MCF 10A (cell line): ENCODE data around the gene LTBP3. TPM values are rescaled to one million over a fixed set of nuclear protein-coding genes. Genes with fewer than 3 reads are reported as not detected.

Source experiments
- BruUV-seq: library from RNA; stranded (reverse); fragments of 400-500 nt; replicated peaks from 2 replicates; lab custom pipeline; 2021; lab: Mats Ljungman, UMichigan
- CTCF ChIA-PET: fragments of 300-600 bp; sonication (Branson Sonifier 250); formaldehyde crosslinking; extraction: SDS; loops from one replicate; lab custom pipeline; 2021; ENCODE audit warnings: antibody characterized with exemption, inconsistent platforms; lab: Yijun Ruan, JAX
- POLR2A ChIA-PET: fragments of 300-600, 350-650 bp; sonication (Branson Sonifier 250); formaldehyde crosslinking; extraction: SDS; loops from one replicate; lab custom pipeline; 2020; ENCODE audit warnings: antibody characterized with exemption, inconsistent platforms; lab: Yijun Ruan, JAX
- DNase-seq: peaks from one replicate; pipeline ENCODE4 v3.0.0-alpha.2; 2018; ENCODE audit not compliant: unreplicated experiment
- H3K27ac Mint-ChIP-seq: one replicate; pipeline ENCODE4 v1.8.0; 2022; ENCODE audit warnings: mild to moderate bottlenecking, low read depth, mixed read lengths; ENCODE audit not compliant: unreplicated experiment
- H3K27me3 Mint-ChIP-seq: one replicate; pipeline ENCODE4 v1.8.0; 2022; ENCODE audit warnings: mixed read lengths; ENCODE audit not compliant: insufficient read depth, unreplicated experiment
- H3K36me3 Mint-ChIP-seq: one replicate; pipeline ENCODE4 v1.8.0; 2022; ENCODE audit warnings: mild to moderate bottlenecking, moderate library complexity, mixed read lengths; ENCODE audit not compliant: insufficient read depth, unreplicated experiment
- H3K4me1 Mint-ChIP-seq: one replicate; pipeline ENCODE4 v1.8.0; 2022; ENCODE audit warnings: mixed read lengths; ENCODE audit not compliant: insufficient read depth, unreplicated experiment
- H3K4me3 Mint-ChIP-seq: one replicate; pipeline ENCODE4 v1.8.0; 2022; ENCODE audit warnings: mild to moderate bottlenecking, moderate library complexity, mixed read lengths; ENCODE audit not compliant: unreplicated experiment
- H3K9me3 Mint-ChIP-seq: one replicate; pipeline ENCODE4 v1.8.0; 2022; ENCODE audit warnings: mixed read lengths; ENCODE audit not compliant: unreplicated experiment
- CTCF ChIP-seq: fragments of 200-600 bp; IDR thresholded peaks from one replicate; pipeline ENCODE4 v1.8.0; 2022; ENCODE audit warnings: antibody characterized with exemption, mild to moderate bottlenecking; ENCODE audit not compliant: unreplicated experiment
- intact Hi-C: fragments of 100-400 bp; cut with micrococcal nuclease; formaldehyde crosslinking; loops from 2 replicates; pipeline ENCODE4 v1.14.1; 2022
- total RNA-seq: library from RNA; stranded (reverse); gene quantifications from 2 replicates; pipeline ENCODE4 v1.2.3, GENCODE V29; 2022

Gene LTBP3
- total RNA-seq, 1 experiment from 2014 or later = 10.6 TPM

GRCh38 chr11:65574811-65575567, 16.8 kb upstream of the LTBP3 start:
- peaks cover 40% of the 10 kb centered on the region for H3K4me1 Mint-ChIP-seq

GRCh38 chr11:65574109-65574810, 16.1 kb upstream of the LTBP3 start:
- intact Hi-C loops = loop anchor here (1.0 kb wide), 1 partner anchor 14 kb away; no protein-coding TSS in a partner anchor
- POLR2A ChIA-PET = interaction anchor here (0.9 to 4.6 kb wide), 6 partner anchors 19 to 240 kb away, joined by 4 to 103 read pairs (median 18); partner anchors contain the start of genes MAP3K11, PCNX3 and RELA
- peaks cover 47% of the 10 kb centered on the region for H3K36me3 Mint-ChIP-seq
- BruUV-seq = no TSS peak
- peaks cover 40% of the 10 kb centered on the region for H3K4me1 Mint-ChIP-seq
- H3K4me3 Mint-ChIP-seq = peak overlapping the region; percentile 97
- no peaks in the 10 kb centered on the region for H3K27me3 Mint-ChIP-seq
- H3K9me3 Mint-ChIP-seq = no peaks in the 10 kb centered on the region
- CTCF ChIA-PET = interaction anchor here (0.6 to 3.2 kb wide), 5 partner anchors 13 to 323 kb away, joined by 3 to 35 read pairs (median 3); no protein-coding TSS in a partner anchor
- peak; percentile 91 for DNase-seq
- TF ChIP-seq CTCF = peak; percentile 98
- no peak overlapping the region for H3K27ac Mint-ChIP-seq

More at GRCh38 chr11:65574811-65575567, 16.8 kb upstream of the LTBP3 start:
- no peak for TF ChIP-seq CTCF
- Mint-ChIP-seq H3K9me3 (no peaks in the 10 kb centered on the region), H3K36me3 (peaks cover 51% of the 10 kb centered on the region), H3K27me3 (no peaks in the 10 kb centered on the region), H3K27ac (peak overlapping the region; percentile 16), H3K4me3 (peak overlapping the region; percentile 97)
- intact Hi-C loops = loop anchor here (1.0 kb wide), 1 partner anchor 13 kb away; no protein-coding TSS in a partner anchor
- BruUV-seq = no TSS peak
- ChIA-PET POLR2A (interaction anchor here (0.8 to 3.7 kb wide), 14 partner anchors 12 to 243 kb away, joined by 3 to 60 read pairs (median 6); partner anchors contain the start of genes FRMD8, KCNK7, LTBP3 and MAP3K11), CTCF (interaction anchor here (0.6 to 1.0 kb wide), 6 partner anchors 19 to 371 kb away, joined by 3 read pairs; no protein-coding TSS in a partner anchor)
- peak; percentile 64 for DNase-seq

- peaks cover 53% of the 10 kb centered on the region for H3K36me3 Mint-ChIP-seq
- DNase-seq = no peak
- TSS peak; percentile 0 for BruUV-seq
Observed at GRCh38 chr11:65573391-65574079, 15.4 kb upstream of the LTBP3 start.

More at GRCh38 chr11:65573391-65574079, 15.4 kb upstream of the LTBP3 start:
- no peaks in the 10 kb centered on the region for H3K27me3 Mint-ChIP-seq
- H3K9me3 Mint-ChIP-seq = no peaks in the 10 kb centered on the region
- POLR2A ChIA-PET = interaction anchor here (0.5 to 4.8 kb wide), 17 partner anchors 13 to 439 kb away, joined by 3 to 103 read pairs (median 4); partner anchors contain the start of genes CFL1, MALAT1, MAP3K11 and PCNX3
- CTCF ChIA-PET = interaction anchor here (0.8 to 3.2 kb wide), 11 partner anchors 13 to 323 kb away, joined by 3 to 51 read pairs (median 3); partner anchors contain the start of genes KCNK7 and PCNX3
- intact Hi-C loops = loop anchor here (1.0 kb wide), 1 partner anchor 15 kb away; no protein-coding TSS in a partner anchor
- TF ChIP-seq CTCF = no peak
- no peak overlapping the region for H3K27ac Mint-ChIP-seq
- H3K4me1 Mint-ChIP-seq = peaks cover 43% of the 10 kb centered on the region
- H3K4me3 Mint-ChIP-seq = peak overlapping the region; percentile 97
